GM12872 (cell line): ENCODE data around the gene GSE1.

Experiments
- TF ChIP-seq, protein P1 (sequence below): IDR thresholded peaks from 3 replicates; pipeline ENCODE4 v1.5.1; 2011; ENCODE audit warnings: low read depth, mild to moderate bottlenecking, low read length, moderate library complexity; ENCODE audit not compliant: insufficient read depth

GSE1 gene

DNA sequence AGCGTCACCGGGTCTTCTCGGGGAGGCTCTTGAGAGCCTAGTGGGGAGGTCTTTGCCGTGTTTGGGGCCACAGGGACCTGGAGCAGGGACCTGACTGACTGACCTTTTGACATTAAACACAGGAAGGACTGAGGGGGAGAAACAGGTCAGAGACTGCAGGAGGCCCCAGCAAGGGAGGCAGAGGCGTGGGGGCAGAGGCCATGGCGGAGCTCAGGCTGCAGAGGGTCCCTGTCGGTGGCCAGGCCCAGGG lies 41.6 kb upstream of the GSE1 start:
- TF ChIP-seq, protein P1, sequence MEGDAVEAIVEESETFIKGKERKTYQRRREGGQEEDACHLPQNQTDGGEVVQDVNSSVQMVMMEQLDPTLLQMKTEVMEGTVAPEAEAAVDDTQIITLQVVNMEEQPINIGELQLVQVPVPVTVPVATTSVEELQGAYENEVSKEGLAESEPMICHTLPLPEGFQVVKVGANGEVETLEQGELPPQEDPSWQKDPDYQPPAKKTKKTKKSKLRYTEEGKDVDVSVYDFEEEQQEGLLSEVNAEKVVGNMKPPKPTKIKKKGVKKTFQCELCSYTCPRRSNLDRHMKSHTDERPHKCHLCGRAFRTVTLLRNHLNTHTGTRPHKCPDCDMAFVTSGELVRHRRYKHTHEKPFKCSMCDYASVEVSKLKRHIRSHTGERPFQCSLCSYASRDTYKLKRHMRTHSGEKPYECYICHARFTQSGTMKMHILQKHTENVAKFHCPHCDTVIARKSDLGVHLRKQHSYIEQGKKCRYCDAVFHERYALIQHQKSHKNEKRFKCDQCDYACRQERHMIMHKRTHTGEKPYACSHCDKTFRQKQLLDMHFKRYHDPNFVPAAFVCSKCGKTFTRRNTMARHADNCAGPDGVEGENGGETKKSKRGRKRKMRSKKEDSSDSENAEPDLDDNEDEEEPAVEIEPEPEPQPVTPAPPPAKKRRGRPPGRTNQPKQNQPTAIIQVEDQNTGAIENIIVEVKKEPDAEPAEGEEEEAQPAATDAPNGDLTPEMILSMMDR = no peak

DNA sequence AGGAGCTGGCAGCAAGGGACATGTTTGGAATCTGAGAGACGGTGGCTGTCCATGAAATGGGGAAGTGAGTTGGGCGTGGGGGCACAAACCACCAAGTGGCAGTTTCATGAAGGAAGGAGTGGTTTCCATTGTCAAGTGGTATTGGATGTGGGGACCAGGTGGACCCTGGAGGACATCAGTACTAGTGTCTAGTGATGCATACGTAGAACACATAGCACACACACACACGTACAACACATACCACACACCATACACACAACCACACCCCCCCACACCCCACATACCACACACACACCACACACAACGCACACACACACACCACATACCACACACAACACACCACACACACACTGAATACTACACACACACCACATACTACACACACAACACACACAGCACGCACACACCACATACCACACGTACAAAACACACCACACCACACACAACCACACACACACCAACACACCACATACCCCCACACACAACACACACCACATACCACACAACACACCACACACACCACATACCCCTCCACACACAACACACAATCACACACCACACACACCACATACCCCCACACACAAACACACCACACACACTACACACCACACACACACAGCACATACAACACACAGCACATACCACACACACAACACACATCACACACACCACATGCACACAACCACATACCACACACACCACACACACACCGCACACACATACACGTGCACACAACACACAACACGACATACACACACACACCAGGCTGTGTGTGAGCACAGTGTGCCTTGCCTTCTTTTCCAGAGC lies 41.1 kb upstream of the GSE1 start:
- TF ChIP-seq, protein P1 = no peak

DNA sequence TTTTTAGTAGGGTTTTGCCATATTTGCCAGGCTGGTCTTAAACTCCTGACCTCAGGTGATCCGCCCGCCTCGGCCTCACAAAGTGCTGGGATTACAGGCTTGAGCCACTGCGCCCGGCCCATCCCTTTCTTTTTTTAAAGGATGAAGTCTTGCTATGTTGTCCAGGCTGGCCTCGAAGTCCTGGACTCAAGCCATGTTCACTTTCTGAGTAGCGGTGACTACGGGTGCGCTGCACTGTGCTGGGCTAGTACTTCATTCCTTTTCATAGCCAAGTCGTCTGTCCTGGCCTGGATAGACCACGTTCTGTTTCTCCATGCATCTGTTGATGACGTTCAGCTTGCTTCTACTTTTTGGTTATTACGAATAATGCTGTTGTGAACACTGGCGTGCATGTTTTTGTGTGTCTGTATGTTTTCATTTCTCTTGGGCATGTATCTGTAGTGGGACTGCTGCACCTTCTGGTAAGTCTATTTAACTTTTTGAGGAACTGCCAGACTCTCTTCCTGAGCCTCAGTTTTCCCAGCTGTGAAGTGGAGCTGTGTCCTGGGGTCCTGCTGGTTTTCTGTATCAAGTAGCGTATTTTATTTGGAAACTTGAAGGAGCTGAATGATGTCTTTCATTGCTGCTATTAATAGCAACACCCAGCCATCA lies 40.0 kb upstream of the GSE1 start:
- TF ChIP-seq, protein P1 = no peak

DNA sequence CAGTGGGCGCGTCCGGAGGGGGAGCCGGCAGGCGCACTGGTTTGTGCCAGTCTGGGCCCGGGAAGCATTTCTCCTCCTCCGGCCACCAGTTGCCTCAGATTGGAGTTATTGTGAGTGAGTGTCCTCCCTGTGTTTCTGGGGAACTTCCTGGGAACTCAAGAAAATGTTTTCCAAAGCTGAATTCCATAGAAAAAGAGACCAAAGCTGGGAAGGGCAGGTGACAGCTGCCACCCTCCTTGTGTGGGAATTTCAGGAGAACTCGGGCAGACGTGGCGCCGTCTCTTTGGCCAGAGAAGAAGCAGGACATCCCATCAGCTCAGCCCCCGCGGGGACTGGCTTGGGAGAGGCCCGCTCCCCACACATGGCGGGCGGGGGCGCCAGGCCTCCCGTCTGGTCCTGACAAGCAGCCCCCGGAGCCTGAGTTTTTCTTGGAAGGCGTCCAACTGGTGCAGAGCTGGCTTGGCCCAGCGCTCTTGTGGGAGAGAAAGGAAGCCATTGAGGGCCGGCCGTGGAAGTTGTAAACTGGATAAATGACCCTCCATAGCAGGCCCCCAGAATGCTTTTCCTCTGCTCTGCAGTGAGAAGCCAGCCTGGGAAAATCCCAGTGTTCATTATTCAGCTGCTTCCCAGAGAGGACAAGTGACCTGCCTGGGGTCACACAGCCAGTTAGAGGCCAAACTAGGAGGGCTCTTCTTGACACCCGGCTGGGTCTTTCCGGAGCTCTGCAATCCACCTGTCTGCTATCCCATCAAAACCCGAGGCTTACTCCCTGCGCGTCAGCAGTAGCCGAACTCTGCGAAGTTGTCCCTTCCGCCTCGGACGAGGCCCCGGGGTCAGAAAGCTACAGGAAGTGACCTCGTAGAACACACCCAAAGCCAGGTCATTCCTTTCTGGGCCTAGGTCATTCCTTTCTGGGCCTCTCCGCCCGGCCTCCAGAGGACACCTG lies 39.2 kb upstream of the GSE1 start:
- TF ChIP-seq, protein P1 = no peak

DNA sequence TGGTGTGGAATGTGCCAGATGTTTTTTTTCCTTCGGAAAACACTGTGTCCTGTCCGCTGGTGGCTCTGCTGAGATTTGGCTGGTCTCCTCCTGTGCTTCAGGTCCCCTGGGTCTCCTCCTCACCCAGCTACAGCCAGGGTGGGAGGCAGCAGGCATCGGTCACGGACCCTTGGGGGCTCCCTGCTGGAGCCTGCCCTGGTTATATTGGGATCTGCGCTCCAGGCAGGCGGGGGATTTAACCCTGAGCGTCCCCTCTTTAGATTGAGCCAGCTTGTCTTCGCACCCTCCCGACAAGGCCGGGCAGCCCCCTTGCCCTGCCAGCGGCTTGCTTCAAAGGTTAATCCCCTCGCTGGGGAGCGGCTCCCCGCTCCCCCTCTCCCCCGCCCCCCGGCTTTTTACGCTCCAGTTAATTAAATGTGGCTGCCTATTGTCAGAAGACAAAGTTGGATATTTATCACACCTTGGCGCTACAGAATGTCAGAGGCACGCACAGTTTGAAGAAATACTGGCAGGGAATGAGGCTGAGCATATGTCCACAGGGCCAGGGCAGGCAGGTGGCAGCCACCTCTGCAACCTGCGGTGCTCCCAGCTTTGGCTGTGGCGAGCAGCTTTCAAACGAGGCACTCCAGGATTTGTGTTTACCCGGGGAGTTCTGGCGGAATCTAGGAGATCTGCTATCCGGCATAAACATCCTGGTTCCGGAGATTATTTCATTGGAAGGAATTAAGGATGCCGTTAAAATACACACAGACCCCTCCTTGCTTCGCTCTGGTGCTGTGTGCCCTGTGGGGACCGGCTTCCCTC lies 38.2 kb upstream of the GSE1 start:
- TF ChIP-seq, protein P1 = no peak

DNA sequence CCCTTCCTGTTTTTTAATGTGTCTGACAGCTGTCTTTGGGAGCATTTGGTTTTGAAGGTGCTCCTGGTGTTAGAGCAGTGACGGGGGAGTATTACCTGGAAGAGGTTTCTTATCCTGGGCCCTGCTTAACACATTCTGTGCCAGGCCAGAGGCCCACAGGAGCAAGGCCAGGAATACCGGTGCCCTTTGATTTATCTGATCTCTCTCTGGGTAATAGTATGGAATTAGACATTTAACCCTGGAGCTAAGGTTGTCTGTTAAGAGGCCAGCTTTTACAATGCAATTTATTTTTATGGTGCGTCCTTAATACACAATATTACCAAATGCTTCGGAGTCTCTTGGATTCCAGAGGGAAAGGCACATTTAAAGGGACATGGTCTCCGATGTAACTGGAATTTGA lies 37.2 kb upstream of the GSE1 start:
- TF ChIP-seq, protein P1 = no peak
